A673 (cell line): ENCODE data around the gene MATK. TPM values are rescaled to one million over a fixed set of nuclear protein-coding genes. Genes with fewer than 3 reads are reported as not detected.

Experiments
- BruUV-seq: library from RNA; stranded (reverse); fragments of 400-500 nt; replicated peaks from 2 replicates; lab custom pipeline; 2021; lab: Mats Ljungman, UMichigan
- CTCF ChIA-PET: fragments of 300-600 bp; sonication (Branson Sonifier 250); formaldehyde crosslinking; loops from one replicate; lab custom pipeline; 2022; ENCODE audit warnings: antibody characterized with exemption; lab: Charles Lee
- POLR2A ChIA-PET: fragments of 300-600 bp; sonication (Branson Sonifier 250); formaldehyde crosslinking; loops from one replicate; lab custom pipeline; 2022; ENCODE audit warnings: antibody characterized with exemption; ENCODE audit not compliant: low non-redundant PET; lab: Charles Lee
- DNase-seq: peaks from one replicate; pipeline ENCODE4 v3.0.0-alpha.2; 2015; ENCODE audit warnings: low spot score
- H3K27ac ChIP-seq: fragments of 200-600 bp; sonication (generic); 2 replicates; pipeline ENCODE4 v1.5.1; 2016; ENCODE audit warnings: mixed run types, low read depth, mild to moderate bottlenecking, mixed read lengths, antibody characterized with exemption, low read length; ENCODE audit not compliant: poor library complexity, severe bottlenecking
- H3K27me3 ChIP-seq: fragments of 200-600 bp; sonication (generic); replicated peaks from 2 replicates; pipeline ENCODE4 v1.6.1; 2017; ENCODE audit warnings: mixed run types, low read depth, mild to moderate bottlenecking, mixed read lengths, antibody characterized with exemption, low read length; ENCODE audit not compliant: insufficient read depth, poor library complexity
- H3K36me3 ChIP-seq: fragments of 200-600 bp; sonication (generic); 2 replicates; pipeline ENCODE4 v1.6.1; 2016; ENCODE audit warnings: mixed run types, mild to moderate bottlenecking, mixed read lengths, antibody characterized with exemption, low read length; ENCODE audit not compliant: insufficient read depth, poor library complexity, severe bottlenecking
- H3K4me1 ChIP-seq: fragments of 200-600 bp; sonication (generic); 2 replicates; pipeline ENCODE4 v1.6.1; 2017; ENCODE audit warnings: mixed run types, mild to moderate bottlenecking, mixed read lengths, antibody characterized with exemption, low read length; ENCODE audit not compliant: insufficient read depth, poor library complexity, severe bottlenecking
- H3K4me3 ChIP-seq: fragments of 200-600 bp; sonication (generic); 2 replicates; pipeline ENCODE4 v1.5.1; 2016; ENCODE audit warnings: low read depth, mixed run types, mild to moderate bottlenecking, mixed read lengths, low read length; ENCODE audit not compliant: poor library complexity, severe bottlenecking
- H3K9me3 ChIP-seq: fragments of 200-600 bp; sonication (generic); 2 replicates; pipeline ENCODE4 v1.6.1; 2016; ENCODE audit warnings: mixed run types, low read depth, mild to moderate bottlenecking, mixed read lengths, antibody characterized with exemption, low read length; ENCODE audit not compliant: poor library complexity, severe bottlenecking
- EZH2 ChIP-seq: fragments of 200-600 bp; sonication (generic); IDR thresholded peaks from 2 replicates; pipeline ENCODE4 v1.6.1; 2017; ENCODE audit warnings: borderline replicate concordance, low read depth, mild to moderate bottlenecking, mixed read lengths, antibody characterized with exemption, low read length; ENCODE audit not compliant: poor library complexity, severe bottlenecking
- intact Hi-C: fragments of 100-400 bp; cut with micrococcal nuclease; formaldehyde crosslinking; loops from one replicate; pipeline ENCODE4 v1.10.0; 2022; ENCODE audit not compliant: unreplicated experiment
- total RNA-seq: library from RNA; stranded (reverse); gene quantifications from 2 replicates; pipeline ENCODE4 v1.2.3, GENCODE V29; 2021
- TF ChIP-seq, protein P1 (sequence below): fragments of 300-800, 200-600 bp; sonication (generic); conservative IDR thresholded peaks from 2 replicates; pipeline ENCODE4 v1.5.1; 2017; ENCODE audit warnings: low read depth, mild to moderate bottlenecking, antibody characterized with exemption, low read length, moderate library complexity, mixed read lengths

MATK gene
- total RNA-seq, 1 experiment from 2014 or later = 2.0 TPM

DNA sequence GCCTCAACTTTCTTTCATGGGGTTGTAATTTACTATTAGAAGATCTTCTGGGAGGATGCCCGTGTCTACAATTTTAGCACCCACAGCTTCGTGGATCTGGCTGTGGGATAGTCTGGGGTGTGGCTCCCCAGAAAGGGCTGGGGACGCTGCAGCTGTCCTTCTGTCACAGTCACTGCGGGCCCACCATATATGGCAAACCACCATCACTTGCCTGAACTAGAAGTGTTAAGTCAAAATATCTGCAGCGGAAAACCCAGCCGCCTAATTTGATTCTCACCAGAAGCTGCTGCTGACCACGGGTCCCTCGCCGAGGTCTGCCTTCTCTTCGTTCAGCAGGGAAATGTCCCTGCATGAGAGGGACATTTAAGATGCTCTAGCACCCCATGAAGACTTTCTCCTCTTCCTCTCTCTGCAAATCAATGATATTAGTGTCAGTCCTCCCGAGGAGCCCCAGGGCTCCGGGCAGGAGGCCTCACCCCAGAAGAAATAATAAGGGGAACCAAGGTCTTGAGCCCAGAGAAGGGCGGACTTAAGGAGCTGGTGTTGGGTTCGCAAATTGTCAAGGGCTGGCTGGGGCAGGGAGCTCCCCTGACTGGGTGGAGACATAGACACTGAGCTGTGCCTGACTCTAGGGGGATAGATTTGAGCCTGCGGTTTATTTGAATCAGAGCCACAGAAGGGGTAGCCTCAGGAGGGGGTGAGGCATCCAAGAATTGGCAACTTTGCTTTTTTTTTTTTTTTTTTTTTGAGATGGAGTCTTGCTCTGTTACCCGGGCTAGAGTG is 3.0 kb upstream of the MATK start:
- no peaks in the 10 kb centered on the region for H3K4me1 ChIP-seq
- intact Hi-C loops = no loop called here
- no peak overlapping the region for H3K27ac ChIP-seq
- ChIA-PET POLR2A (interaction anchor here (0.6 kb wide), 1 partner anchor 352 kb away, joined by 8 read pairs; no protein-coding TSS in a partner anchor), CTCF (interaction anchor here (0.5 kb wide), 1 partner anchor 41 kb away, joined by 7 read pairs; no protein-coding TSS in a partner anchor)
- no peaks in the 10 kb centered on the region for H3K36me3 ChIP-seq
- BruUV-seq = no TSS peak
- DNase-seq = no peak
- no peaks in the 10 kb centered on the region for H3K27me3 ChIP-seq
- H3K4me3 ChIP-seq = no peak overlapping the region
- TF ChIP-seq EZH2 = no peak
- TF ChIP-seq, protein P1, sequence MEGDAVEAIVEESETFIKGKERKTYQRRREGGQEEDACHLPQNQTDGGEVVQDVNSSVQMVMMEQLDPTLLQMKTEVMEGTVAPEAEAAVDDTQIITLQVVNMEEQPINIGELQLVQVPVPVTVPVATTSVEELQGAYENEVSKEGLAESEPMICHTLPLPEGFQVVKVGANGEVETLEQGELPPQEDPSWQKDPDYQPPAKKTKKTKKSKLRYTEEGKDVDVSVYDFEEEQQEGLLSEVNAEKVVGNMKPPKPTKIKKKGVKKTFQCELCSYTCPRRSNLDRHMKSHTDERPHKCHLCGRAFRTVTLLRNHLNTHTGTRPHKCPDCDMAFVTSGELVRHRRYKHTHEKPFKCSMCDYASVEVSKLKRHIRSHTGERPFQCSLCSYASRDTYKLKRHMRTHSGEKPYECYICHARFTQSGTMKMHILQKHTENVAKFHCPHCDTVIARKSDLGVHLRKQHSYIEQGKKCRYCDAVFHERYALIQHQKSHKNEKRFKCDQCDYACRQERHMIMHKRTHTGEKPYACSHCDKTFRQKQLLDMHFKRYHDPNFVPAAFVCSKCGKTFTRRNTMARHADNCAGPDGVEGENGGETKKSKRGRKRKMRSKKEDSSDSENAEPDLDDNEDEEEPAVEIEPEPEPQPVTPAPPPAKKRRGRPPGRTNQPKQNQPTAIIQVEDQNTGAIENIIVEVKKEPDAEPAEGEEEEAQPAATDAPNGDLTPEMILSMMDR = no peak
- no peaks in the 10 kb centered on the region for H3K9me3 ChIP-seq

DNA sequence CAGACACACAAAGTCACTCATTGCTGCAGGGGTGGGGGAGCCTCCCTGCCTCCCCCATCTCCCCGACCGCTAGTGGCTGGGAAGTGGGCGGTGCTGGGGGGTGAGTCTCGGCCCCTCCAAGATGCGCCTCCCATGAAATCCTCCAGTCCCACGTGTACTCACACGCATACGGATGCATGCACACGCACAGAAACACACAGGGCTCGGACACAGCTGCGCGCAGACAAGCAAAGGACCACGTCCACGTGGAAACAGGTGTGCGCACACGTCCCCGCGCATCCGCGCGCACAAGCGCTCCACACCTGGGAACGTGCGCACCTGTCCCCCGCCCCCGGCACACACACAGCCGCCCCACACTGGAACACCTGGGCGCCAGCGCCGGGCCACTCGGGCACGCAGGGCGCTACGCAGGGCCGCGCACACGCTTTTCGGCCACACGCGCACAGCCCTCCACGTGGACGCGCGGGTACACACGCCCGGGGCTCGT is 687 bp downstream of the MATK start:
- Histone ChIP-seq H3K27me3 (no peaks in the 10 kb centered on the region), H3K4me1 (no peaks in the 10 kb centered on the region), H3K9me3 (peaks cover 15% of the 10 kb centered on the region), H3K36me3 (no peaks in the 10 kb centered on the region), H3K4me3 (peak overlapping the region; percentile 66), H3K27ac (peak overlapping the region; percentile 47)
- intact Hi-C loops = no loop called here
- ChIA-PET POLR2A (no interaction called here), CTCF (no interaction called here)
- no TSS peak for BruUV-seq
- no peak for TF ChIP-seq EZH2
- TF ChIP-seq, protein P1 = no peak
- no peak for DNase-seq

GRCh38 chr19:3784607-3785450 is 1.4 kb downstream of the MATK start:
- POLR2A ChIA-PET = interaction anchor here (0.7 kb wide), 1 partner anchor 118 kb away, joined by 8 read pairs; no protein-coding TSS in a partner anchor

More at GRCh38 chr19:3784607-3785450, 1.4 kb downstream of the MATK start:
- H3K4me1 ChIP-seq = no peaks in the 10 kb centered on the region
- DNase-seq = no peak
- TF ChIP-seq, protein P1 = no peak
- TF ChIP-seq EZH2 = no peak
- CTCF ChIA-PET = no interaction called here
- H3K27ac ChIP-seq = no peak overlapping the region
- BruUV-seq = no TSS peak
- intact Hi-C loops = no loop called here
- H3K27me3 ChIP-seq = no peaks in the 10 kb centered on the region
- H3K9me3 ChIP-seq = peaks cover 15% of the 10 kb centered on the region
- no peaks in the 10 kb centered on the region for H3K36me3 ChIP-seq
- H3K4me3 ChIP-seq = peak overlapping the region; percentile 66
